Measurements from ENCODE around the gene EWSR1. TPM values are rescaled to one million over a fixed set of nuclear protein-coding genes. Genes with fewer than 3 reads are reported as not detected.
A peak's percentile ranks its signal among the peaks of the same experiment; 100 is the strongest.

The EWSR1 gene
- total RNA-seq, 2 donors from 2014 or later = 197 to 225 TPM

DNA sequence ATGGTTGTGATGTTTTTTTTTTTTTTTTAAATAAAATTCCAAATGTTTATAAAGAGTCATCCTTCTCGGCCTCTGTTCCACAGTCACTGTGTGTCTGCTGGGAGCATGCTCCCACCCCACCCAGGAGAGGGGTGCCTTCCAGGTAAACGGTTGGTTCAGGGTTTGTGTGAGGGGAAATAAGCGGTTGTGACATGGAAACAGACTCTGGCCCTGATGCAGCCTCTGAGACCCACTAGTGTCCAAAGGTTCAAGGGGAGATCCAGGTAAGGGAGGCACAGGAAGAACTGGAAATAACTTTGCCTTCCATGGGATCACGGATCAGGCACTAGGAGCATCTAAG, 32.4 kb downstream of the EWSR1 start:
- Histone ChIP-seq H3K9me3 (no peaks in the 10 kb centered on the region), H3K27ac (no peak overlapping the region), H3K36me3 (peaks cover 50% of the 10 kb centered on the region), H3K4me3 (no peak overlapping the region), H3K27me3 (replicated peaks; ENCODE audit: insufficient read depth) (no peaks in the 10 kb centered on the region), H3K4me1 (ENCODE audit: control insufficient read depth in 1 of 2, low read depth in 2 of 2) (peaks cover 0 to 18% of the 10 kb centered on the region in 2 donors)
- TF ChIP-seq, protein P1, sequence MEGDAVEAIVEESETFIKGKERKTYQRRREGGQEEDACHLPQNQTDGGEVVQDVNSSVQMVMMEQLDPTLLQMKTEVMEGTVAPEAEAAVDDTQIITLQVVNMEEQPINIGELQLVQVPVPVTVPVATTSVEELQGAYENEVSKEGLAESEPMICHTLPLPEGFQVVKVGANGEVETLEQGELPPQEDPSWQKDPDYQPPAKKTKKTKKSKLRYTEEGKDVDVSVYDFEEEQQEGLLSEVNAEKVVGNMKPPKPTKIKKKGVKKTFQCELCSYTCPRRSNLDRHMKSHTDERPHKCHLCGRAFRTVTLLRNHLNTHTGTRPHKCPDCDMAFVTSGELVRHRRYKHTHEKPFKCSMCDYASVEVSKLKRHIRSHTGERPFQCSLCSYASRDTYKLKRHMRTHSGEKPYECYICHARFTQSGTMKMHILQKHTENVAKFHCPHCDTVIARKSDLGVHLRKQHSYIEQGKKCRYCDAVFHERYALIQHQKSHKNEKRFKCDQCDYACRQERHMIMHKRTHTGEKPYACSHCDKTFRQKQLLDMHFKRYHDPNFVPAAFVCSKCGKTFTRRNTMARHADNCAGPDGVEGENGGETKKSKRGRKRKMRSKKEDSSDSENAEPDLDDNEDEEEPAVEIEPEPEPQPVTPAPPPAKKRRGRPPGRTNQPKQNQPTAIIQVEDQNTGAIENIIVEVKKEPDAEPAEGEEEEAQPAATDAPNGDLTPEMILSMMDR (IDR thresholded peaks at IDR 0.05) = no peak
- no peak for ATAC-seq (ENCODE audit: insufficient number of reproducible peaks, low FRiP score, low read depth)
- DNase-seq (ENCODE audit: low spot score) = no peak

DNA sequence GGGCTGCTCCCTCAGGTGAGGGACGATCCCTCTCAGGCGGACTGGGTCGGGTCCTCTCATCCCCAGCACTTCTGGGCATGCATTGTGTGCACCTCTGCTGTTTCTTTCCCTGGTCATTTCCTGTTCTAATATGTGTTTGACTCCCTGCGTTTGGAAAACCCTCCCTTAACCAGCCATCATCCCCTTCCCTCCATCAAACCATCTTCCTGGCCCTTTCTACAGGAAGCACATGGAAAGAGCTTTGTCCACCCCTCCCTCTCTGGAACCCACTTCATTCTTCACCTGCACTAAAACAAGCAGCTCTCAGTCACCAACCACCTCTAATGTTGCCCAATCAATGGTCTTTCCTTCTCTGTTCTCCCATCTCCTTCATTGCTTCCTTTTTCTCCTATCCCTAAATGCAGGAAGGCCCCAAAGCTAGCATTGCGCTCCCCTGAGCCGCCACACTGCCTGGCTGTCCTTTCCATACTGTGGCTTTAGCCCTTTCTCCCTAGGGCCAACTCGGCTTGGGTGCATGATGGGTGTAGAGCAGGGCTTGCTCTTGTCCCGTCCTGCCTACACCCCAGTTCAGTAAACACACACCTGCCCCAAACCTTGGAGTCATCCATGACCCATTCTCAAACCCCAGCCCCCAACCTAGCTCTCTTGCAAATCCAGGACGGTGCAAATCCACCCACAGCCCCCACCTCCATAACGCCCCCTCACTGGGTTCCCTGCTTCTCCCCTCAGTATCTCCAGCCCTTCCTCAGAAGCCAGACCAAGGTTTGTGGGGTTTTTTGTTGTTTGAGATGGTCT, 32.9 kb downstream of the EWSR1 start:
- H3K9me3 ChIP-seq = no peaks in the 10 kb centered on the region
- TF ChIP-seq, protein P1 (IDR thresholded peaks at IDR 0.05) = no peak
- H3K4me1 ChIP-seq (ENCODE audit: control insufficient read depth in 1 of 2, low read depth in 2 of 2) = peaks cover 0 to 18% of the 10 kb centered on the region in 2 donors
- H3K36me3 ChIP-seq = peaks cover 44% of the 10 kb centered on the region
- no peaks in the 10 kb centered on the region for H3K27me3 ChIP-seq (replicated peaks; ENCODE audit: insufficient read depth)
- ATAC-seq (ENCODE audit: insufficient number of reproducible peaks, low FRiP score, low read depth) (no peak), DNase-seq (ENCODE audit: low spot score) (no peak)
- no peak overlapping the region for H3K27ac ChIP-seq
- H3K4me3 ChIP-seq = no peak overlapping the region

DNA sequence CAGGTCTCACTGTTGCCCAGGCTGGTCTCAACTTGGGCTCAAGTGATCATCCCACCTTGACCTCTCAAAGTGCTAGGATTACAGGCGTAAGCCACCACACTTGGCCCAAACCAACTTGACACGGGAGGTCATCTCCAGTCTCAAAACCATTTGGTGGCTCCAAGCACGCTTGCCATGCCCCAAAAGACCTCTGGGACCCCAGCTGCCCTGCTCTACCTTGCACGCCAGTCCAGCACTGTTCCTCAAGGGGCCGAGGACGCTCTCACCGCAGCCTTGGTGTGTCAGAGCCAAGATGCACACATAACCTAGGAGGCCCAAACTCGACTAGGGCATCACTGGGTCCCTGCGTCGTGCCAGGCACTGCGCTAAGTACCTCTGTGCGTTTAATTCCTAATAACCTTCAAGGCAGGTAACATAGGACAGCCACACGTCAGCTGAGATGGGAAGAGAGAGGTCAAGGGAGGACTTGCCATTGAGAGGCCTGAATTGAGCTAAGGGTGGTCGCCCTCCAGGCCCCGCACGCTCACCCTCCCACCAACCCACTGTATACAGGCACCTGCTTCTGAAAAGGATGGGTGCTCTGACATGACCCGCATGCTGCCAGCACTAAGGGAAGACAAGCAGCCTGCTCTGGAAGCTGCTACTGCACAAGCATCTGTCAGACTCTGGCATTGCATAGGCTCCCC, 33.8 kb downstream of the EWSR1 start:
- Histone ChIP-seq H3K4me1 (ENCODE audit: control insufficient read depth in 1 of 2, low read depth in 2 of 2) (peaks cover 0 to 18% of the 10 kb centered on the region in 2 donors), H3K4me3 (no peak overlapping the region), H3K27me3 (replicated peaks; ENCODE audit: insufficient read depth) (no peaks in the 10 kb centered on the region), H3K36me3 (peaks cover 36% of the 10 kb centered on the region), H3K9me3 (no peaks in the 10 kb centered on the region), H3K27ac (peak overlapping the region in 1 of 2 donors; percentile 19)
- TF ChIP-seq, protein P1 (IDR thresholded peaks at IDR 0.05) = no peak
- no peak for ATAC-seq (ENCODE audit: insufficient number of reproducible peaks, low FRiP score, low read depth)
- no peak for DNase-seq (ENCODE audit: low spot score)

DNA sequence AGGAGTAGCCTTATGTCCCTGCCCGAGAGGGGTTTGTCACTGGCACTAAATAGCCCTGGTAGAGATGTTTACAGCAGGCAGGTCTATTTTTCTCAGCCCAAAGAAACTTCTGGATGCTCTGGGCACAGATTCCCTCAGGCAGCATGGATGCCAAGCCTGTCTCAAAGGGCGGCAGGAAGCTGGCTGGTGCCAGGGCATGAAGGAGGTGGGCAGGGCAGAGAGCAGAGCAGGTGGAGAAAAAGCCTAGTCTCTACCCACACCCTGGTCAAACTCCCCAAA, 34.3 kb downstream of the EWSR1 start:
- TF ChIP-seq, protein P1 (IDR thresholded peaks at IDR 0.05) = no peak
- Histone ChIP-seq H3K27me3 (replicated peaks; ENCODE audit: insufficient read depth) (no peaks in the 10 kb centered on the region), H3K4me1 (ENCODE audit: control insufficient read depth in 1 of 2, low read depth in 2 of 2) (peaks cover under 1 to 18% of the 10 kb centered on the region in 2 donors), H3K27ac (peak overlapping the region in 1 of 2 donors; percentile 19), H3K36me3 (peaks cover 31% of the 10 kb centered on the region), H3K4me3 (no peak overlapping the region), H3K9me3 (no peaks in the 10 kb centered on the region)
- DNase-seq (ENCODE audit: low spot score) (no peak), ATAC-seq (ENCODE audit: insufficient number of reproducible peaks, low FRiP score, low read depth) (no peak)

DNA sequence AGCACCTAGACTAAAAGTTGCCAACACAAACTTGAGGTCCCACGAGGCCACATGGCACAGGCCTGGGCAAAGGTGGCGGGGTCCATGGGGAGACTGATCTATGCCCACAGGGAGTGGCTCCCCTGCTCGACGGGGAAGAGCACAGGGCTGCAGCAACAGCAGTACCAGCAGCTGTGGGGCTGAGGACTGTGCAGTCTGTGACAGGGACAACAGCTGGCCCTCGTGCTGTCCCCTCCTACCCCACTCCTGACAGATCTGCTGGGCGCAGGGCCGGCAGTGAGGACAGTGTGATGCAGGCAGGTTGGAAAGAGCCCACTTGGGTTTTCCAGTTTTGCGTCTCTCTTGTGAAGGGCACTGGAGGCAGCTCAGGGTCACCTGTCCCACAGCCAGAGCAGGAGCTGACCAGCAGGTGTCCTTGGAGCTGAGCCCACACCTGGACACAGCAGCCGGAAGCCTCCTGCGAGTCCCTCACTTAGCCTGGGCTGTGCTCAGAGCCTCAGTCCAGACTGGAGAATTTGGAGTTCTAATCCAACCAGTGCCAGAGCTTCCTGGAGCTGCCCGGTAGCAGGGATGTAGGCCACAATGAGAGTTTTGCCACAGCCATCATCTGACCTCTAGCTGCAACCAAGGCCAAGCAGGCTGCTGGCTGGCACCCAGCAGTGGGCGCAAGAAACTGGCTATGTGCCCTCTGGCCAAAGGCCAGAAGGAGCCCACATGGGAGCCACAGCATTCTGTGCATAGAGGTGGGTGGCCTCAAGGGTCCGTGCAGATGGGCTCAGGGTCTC, 34.8 kb downstream of the EWSR1 start:
- Histone ChIP-seq H3K36me3 (peaks cover 25% of the 10 kb centered on the region), H3K27me3 (replicated peaks; ENCODE audit: insufficient read depth) (no peaks in the 10 kb centered on the region), H3K4me3 (no peak overlapping the region), H3K9me3 (no peaks in the 10 kb centered on the region), H3K4me1 (ENCODE audit: control insufficient read depth in 1 of 2, low read depth in 2 of 2) (peaks cover 6 to 24% of the 10 kb centered on the region in 2 donors), H3K27ac (peak overlapping the region in 1 of 2 donors; percentile 34)
- TF ChIP-seq, protein P1 (IDR thresholded peaks at IDR 0.05) = no peak
- DNase-seq (ENCODE audit: low spot score) = no peak
- no peak for ATAC-seq (ENCODE audit: insufficient number of reproducible peaks, low FRiP score, low read depth)

Data from thoracic aorta (tissue), 2 donors.